Dendritic cell treated with granulocyte-macrophage colony-stimulating factor and Interleukin-4, amounts not matched to agents 40 ng/mL and 50 ng/mL, for 4 days (primary cell): Measurements from ENCODE around the gene CACNA1H.
"Not testable (repeated sequence)": the region's sequence is repeated elsewhere in the genome, so short reads cannot be mapped to it uniquely, and the experiment has no call there.

ENCODE experiments used
- H3K27ac Mint-ChIP-seq: one replicate; pipeline ENCODE4 v1.8.0; 2022; ENCODE audit warnings: mild to moderate bottlenecking, mixed read lengths
- H3K27me3 Mint-ChIP-seq: one replicate; pipeline ENCODE4 v1.8.0; 2022; ENCODE audit warnings: mild to moderate bottlenecking, mixed read lengths
- H3K36me3 Mint-ChIP-seq: one replicate; pipeline ENCODE4 v1.8.0; 2022; ENCODE audit warnings: low read depth, mixed read lengths
- H3K4me1 Mint-ChIP-seq: one replicate; pipeline ENCODE4 v1.8.0; 2022; ENCODE audit warnings: low read depth, mixed read lengths
- H3K4me3 Mint-ChIP-seq: one replicate; pipeline ENCODE4 v1.8.0; 2022; ENCODE audit warnings: mild to moderate bottlenecking, moderate library complexity, mixed read lengths
- H3K9me3 Mint-ChIP-seq: one replicate; pipeline ENCODE4 v1.8.0; 2022; ENCODE audit warnings: mixed read lengths
- intact Hi-C: fragments of 100-400 bp; cut with micrococcal nuclease; formaldehyde crosslinking; loops from one replicate; pipeline ENCODE4 v1.15.0; 2022

CACNA1H gene

DNA sequence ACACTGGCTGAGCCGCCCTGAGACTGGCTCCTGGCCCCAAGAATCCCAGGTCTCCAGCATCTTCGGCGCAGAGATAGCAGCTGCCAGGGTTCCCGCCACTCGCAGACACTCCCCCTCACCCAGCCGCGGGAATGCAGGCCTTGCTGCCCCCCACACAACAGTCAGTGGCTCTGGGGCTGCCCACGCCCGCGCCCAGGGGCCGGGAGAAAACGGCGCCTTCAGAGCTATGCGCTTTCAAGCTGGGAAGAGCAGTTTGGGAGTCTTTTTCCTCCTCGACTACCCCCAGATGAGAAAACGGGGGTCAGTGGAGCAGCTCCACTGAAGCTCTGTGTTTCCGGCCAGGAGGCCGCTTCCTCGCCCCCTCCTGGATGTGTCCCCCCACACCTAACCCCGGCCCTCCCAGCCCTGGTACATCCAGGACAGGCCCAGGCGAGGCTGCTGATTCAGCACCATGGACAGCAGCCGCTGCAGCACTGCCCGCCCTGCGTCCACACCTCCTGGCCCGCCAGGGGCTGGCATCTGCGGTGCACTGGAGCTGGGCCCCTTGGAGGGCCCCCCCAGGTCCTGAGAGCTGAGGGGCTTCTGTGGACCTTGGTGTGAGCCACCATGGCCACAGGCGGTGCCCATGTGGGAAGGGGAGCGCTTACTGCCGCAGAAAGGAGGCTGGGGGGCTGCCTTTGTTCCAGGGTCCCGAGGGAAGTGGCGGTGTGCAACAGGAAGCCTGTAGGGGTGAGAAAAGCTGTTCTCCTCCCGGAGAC is 35.7 kb downstream of the CACNA1H start:
- Mint-ChIP-seq H3K4me3 (no peak overlapping the region), H3K4me1 (no peaks in the 10 kb centered on the region), H3K9me3 (no peaks in the 10 kb centered on the region), H3K27ac (no peak overlapping the region), H3K36me3 (no peaks in the 10 kb centered on the region), H3K27me3 (peaks cover 4% of the 10 kb centered on the region)
- intact Hi-C loops: loop anchor here (10.0 kb wide), 1 partner anchor 484 kb away; the partner anchor contains the start of gene FBXL16

DNA sequence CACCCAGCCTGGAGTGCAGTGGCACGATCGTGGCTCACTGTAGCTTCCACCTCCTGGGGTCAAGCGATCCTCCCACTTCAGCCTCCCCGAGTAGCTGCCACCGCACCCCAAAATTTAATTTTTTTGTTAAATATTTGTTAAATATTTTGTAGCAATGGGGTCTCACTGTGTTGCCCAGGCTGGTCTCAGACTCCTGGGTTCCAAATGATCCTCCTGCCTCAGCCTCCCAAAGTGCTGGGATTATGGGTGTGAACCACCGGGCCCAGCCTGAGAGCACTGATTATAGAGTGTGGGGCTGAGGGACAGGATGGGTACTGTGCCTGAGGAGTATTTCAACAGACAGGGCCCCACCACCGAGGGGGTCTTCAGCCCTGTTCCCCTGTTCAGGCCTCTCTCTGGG is 36.5 kb downstream of the CACNA1H start:
- no peak overlapping the region for H3K27ac Mint-ChIP-seq
- H3K4me1 Mint-ChIP-seq: no peaks in the 10 kb centered on the region
- no peaks in the 10 kb centered on the region for H3K9me3 Mint-ChIP-seq
- intact Hi-C loops: loop anchor here (10.0 kb wide), 1 partner anchor 485 kb away; the partner anchor contains the start of gene FBXL16
- no peaks in the 10 kb centered on the region for H3K36me3 Mint-ChIP-seq
- H3K27me3 Mint-ChIP-seq: peaks cover 4% of the 10 kb centered on the region
- no peak overlapping the region for H3K4me3 Mint-ChIP-seq

DNA sequence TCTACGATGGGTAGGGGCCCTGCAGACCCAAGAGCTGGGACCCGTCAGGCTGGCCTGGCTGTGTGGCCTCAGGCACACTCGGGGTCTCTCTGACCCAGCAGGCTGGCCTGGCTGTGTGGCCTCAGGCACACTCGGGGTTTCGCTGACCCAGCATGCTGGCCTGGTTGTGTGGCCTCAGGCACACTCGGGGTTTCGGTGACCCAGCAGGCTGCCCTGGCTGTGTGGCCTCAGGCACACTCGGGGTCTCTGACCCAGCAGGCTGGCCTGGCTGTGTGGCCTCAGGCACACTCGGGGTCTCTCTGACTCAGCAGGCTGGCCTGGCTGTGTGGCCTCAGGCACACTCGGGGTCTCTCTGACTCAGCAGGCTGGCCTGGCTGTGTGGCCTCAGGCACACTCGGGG is 37.9 kb downstream of the CACNA1H start:
- H3K36me3 Mint-ChIP-seq, H3K4me1 Mint-ChIP-seq, H3K27ac Mint-ChIP-seq, H3K9me3 Mint-ChIP-seq, H3K4me3 Mint-ChIP-seq, intact Hi-C loops, H3K27me3 Mint-ChIP-seq: not testable (repeated sequence)

DNA sequence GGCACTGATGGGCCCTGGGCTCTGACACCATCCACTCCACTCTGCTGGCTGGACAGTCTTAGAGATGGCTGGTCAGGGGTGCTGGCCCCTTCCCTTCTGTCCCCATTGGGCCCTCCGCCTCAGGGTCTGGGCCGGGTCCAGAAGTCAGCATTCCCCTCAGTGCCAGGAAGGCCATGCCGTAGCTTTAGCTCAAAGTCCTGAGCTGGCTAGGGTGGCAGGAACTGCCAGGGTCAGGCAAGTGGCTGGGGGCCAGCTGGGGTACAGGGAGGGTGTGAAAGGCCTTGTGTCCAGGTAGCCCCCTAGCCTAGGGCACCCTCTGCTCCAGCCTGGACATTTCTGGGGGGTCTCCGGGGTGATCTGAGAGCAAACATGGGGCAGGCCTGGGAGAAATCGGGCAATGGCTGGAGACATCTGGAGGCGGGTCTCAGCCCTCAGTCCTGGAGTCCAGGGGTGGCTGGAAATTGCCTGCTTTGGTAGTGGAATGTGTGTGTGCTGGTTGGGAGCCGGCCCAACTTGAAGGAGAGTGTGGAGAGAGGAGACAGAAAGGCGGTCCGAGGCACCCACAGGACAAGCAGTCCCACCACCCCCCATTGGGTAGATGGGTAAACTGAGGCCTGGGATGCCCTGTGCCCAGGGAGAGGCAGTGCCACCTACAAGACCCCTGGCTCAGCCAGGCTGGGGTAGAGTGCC is 39.6 kb downstream of the CACNA1H start:
- no peaks in the 10 kb centered on the region for H3K4me1 Mint-ChIP-seq
- no peak overlapping the region for H3K4me3 Mint-ChIP-seq
- intact Hi-C loops: no loop called here
- no peaks in the 10 kb centered on the region for H3K36me3 Mint-ChIP-seq
- H3K27me3 Mint-ChIP-seq: peaks cover 4% of the 10 kb centered on the region
- no peak overlapping the region for H3K27ac Mint-ChIP-seq
- no peaks in the 10 kb centered on the region for H3K9me3 Mint-ChIP-seq

DNA sequence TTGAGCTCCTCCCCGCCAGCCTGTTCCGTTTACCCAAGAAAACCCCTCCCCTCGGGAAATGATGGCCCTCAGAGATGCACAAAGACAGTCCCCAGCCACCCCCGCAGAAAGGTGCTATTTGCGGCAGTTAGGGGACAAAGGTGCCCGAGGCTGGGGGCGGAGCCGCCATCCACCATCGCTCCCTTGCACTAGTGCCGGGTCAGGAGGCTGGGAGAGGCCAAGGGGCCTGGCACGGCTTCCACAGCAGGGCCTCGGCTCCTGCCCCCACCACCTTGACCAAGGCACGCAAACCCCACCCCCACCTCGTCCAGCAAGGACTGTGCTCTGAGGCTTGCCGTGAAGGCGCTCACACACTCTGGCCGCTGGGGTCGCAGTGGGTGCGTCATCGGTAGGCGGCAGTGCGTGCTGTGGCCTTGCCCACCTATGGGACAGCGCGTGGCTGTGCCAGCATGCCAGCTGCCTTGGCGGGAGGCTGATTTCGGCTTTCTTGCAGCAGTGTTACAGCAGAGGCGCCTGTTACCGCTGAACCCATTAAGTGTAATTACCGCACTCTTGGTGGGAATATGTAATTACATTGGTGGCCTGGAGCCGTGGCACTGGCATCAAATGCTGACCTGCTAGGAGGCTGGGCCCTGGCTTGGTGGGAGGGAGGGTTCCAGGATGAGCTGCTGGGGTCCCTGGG is 40.4 kb downstream of the CACNA1H start:
- intact Hi-C loops: no loop called here
- no peak overlapping the region for H3K27ac Mint-ChIP-seq
- peaks cover 4% of the 10 kb centered on the region for H3K27me3 Mint-ChIP-seq
- no peak overlapping the region for H3K4me3 Mint-ChIP-seq
- H3K4me1 Mint-ChIP-seq: no peaks in the 10 kb centered on the region
- H3K9me3 Mint-ChIP-seq: no peaks in the 10 kb centered on the region
- H3K36me3 Mint-ChIP-seq: no peaks in the 10 kb centered on the region

DNA sequence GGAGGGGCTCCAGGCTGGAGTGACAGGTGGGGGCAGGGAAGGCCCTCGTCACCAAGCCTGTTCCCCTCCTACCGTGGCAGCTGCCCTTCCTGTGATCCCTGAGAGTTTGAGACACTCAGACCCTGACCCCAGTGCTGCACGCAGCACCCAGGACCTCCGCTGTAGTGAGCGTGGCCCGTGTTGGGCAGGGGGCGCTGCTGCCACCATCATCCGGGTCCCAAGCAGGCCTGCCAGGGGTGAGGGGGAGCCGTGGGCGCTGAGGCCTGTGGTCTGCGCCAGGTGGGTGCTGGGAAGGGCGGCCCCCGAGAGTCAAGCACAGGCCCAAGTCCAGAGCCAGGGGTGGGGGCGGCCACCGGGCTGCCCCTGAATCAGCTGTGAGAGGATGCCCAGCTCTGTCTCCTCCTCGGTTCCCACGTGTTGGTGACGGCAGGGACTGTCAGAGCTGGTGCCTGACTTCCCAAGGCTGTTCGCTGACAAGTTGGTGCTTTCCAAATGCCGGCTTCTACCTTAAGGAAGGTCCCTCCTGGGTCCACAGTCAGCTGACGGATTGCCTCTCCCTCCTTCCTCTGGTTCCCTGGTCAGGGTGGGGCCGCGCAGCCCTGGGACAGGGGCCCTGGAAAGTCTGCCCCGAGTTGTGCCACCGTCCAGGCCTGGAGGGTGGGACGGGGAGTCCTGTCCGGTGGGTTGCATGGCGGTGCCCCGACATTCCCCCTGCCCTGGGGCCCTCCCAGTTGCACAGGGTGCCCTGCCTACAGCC is 41.1 kb downstream of the CACNA1H start:
- intact Hi-C loops: no loop called here
- Mint-ChIP-seq H3K9me3 (no peaks in the 10 kb centered on the region), H3K36me3 (no peaks in the 10 kb centered on the region), H3K27ac (no peak overlapping the region), H3K4me1 (no peaks in the 10 kb centered on the region), H3K27me3 (peaks cover 1% of the 10 kb centered on the region), H3K4me3 (no peak overlapping the region)

DNA sequence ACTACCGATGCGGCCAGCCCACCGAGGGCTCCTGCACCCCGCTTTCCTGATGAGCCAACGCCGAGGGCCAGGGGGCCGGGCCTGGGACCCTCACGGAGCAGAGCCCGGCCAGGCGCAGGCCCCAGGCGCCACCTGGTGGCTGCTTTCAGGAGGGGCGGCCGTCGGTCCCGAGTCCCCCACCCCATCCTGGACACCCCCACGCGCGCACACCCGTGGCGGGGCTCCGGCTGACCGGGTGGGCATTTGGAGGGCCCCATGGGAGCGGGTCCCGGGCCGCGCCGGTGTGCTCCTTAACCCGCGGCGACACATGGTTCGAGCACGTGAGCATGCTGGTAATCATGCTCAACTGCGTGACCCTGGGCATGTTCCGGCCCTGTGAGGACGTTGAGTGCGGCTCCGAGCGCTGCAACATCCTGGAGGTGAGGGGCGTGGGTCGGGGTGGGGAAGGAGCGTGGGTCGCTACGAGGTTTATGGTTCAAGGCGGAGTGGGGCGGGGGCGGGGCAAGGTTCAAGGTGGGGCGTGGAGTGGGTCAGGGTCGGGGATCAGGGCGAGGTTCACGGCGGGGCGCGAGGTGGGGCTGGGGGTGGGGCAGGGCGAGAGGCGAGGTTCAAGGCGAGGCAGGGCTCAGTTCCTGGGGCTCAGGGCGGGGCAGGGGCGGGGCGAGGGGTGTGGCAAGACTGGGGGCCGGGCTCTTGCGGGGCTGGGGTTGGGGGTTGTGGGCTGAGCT is 41.9 kb downstream of the CACNA1H start:
- peaks cover 5% of the 10 kb centered on the region for H3K9me3 Mint-ChIP-seq
- H3K36me3 Mint-ChIP-seq: no peaks in the 10 kb centered on the region
- no peak overlapping the region for H3K4me3 Mint-ChIP-seq
- no peaks in the 10 kb centered on the region for H3K4me1 Mint-ChIP-seq
- intact Hi-C loops: no loop called here
- H3K27ac Mint-ChIP-seq: no peak overlapping the region
- H3K27me3 Mint-ChIP-seq: no peaks in the 10 kb centered on the region

DNA sequence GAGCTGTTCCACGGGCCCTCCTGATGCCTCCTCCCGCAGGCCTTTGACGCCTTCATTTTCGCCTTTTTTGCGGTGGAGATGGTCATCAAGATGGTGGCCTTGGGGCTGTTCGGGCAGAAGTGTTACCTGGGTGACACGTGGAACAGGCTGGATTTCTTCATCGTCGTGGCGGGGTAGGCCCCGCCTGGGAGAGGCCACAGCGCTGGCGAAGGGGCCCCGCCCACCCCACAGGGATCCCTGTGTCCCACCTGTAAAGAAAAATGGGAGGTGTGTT is 42.4 kb downstream of the CACNA1H start:
- Mint-ChIP-seq H3K27ac (no peak overlapping the region), H3K4me1 (no peaks in the 10 kb centered on the region), H3K4me3 (no peak overlapping the region), H3K36me3 (no peaks in the 10 kb centered on the region), H3K9me3 (peaks cover 9% of the 10 kb centered on the region), H3K27me3 (no peaks in the 10 kb centered on the region)
- intact Hi-C loops: no loop called here

DNA sequence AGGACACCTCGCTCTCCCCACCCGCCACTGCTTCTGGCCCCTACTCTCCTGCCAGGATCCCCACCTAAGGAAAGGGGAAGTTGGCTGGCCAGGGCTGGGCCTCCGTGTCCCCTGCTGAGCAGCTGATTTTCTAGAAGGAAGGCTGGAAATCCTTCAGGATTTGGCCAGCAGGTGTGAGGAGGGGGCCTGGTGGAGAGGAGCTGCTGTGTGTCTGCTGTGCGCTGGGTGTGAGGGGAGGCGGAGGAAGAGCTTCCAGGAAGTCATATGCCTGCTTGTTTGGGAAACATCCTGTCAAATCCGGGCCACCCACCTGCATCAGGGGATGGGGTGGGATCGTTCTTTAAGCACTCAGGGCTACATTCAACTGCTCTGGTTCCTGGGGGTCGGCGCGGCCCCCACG is 43.6 kb downstream of the CACNA1H start:
- Mint-ChIP-seq H3K36me3 (no peaks in the 10 kb centered on the region), H3K27ac (no peak overlapping the region), H3K9me3 (peaks cover 9% of the 10 kb centered on the region), H3K4me1 (no peaks in the 10 kb centered on the region), H3K4me3 (no peak overlapping the region), H3K27me3 (no peaks in the 10 kb centered on the region)
- intact Hi-C loops: no loop called here

DNA sequence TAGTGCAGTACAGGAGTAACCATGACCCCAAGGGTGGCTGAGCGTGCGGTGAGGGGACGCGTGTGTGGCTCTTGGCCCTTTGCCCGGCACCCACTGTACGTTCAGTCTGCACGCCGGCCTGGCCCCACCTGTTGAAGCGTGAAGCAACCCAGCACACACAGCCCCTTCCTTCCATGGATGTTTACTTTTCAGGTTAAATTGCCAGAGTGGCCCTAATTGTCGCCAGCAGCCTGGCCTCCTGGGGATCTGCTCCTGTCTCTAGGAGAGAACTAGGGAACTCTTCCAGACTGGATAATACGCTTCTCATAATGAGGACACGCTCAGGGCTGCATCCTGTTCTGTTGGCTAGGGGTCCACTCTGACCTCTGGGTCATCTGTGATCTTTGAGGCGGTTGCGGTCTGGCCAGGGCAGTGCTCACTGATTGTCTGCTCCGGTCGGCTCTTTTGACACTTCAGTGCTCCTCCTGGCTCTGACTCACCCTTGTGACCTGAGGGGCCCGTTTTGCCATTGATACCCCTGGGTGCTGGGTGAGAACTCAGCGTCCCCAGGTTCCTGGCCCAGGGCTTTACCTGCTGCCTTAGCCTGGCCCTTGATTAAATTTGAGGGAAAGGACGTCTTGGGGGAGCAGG is 44.4 kb downstream of the CACNA1H start:
- H3K4me1 Mint-ChIP-seq: no peaks in the 10 kb centered on the region
- intact Hi-C loops: no loop called here
- H3K9me3 Mint-ChIP-seq: peaks cover 9% of the 10 kb centered on the region
- no peak overlapping the region for H3K27ac Mint-ChIP-seq
- no peaks in the 10 kb centered on the region for H3K27me3 Mint-ChIP-seq
- no peaks in the 10 kb centered on the region for H3K36me3 Mint-ChIP-seq
- no peak overlapping the region for H3K4me3 Mint-ChIP-seq

DNA sequence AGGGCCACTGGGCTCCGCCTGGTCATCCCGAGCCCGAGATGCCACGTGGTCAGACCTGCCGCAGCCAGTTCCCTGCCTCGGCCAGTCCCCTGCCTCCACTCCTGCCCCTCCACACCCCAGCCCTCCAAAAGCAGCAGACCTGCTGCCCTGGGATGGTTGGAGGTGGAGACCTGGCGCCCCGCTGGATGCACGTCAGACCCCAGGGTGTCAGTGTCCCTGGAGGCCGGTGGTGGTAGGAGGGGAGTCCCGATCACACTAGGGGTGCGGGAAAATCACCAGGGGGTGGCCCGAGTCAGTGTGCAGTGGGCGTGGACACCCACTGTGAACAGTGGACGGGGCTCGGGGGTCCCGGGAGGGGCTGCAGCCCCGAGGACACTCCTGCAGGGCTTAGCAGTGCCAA is 45.3 kb downstream of the CACNA1H start:
- Mint-ChIP-seq H3K36me3 (no peaks in the 10 kb centered on the region), H3K9me3 (peaks cover 9% of the 10 kb centered on the region), H3K4me3 (no peak overlapping the region), H3K27ac (no peak overlapping the region), H3K4me1 (no peaks in the 10 kb centered on the region), H3K27me3 (no peaks in the 10 kb centered on the region)
- intact Hi-C loops: no loop called here

DNA sequence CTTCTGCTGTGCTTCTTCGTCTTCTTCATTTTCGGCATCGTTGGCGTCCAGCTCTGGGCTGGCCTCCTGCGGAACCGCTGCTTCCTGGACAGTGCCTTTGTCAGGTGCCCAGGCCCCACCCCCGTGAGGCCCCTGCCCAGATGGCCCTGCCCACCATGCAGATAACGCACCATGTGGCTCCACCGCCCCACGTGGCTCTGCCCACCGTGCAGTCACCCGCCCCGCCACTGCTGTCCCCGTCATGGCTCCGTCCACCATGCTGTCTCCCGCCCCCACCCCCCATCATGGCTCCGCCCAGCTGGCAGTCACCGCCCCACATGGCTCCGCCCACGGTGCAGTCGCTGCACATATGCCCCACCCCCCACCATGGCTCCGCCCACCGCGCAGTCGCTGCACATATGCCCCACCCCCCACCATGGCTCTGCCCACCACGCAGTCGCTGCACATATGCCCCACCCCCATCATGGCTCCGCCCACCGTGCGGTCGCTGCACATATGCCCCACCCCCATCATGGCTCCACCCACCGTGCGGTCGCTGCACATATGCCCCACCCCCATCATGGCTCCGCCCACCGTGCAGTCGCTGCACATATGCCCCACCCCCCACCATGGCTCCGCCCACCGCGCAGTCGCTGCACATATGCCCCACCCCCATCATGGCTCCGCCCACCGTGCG is 45.9 kb downstream of the CACNA1H start:
- H3K27me3 Mint-ChIP-seq, intact Hi-C loops, H3K4me1 Mint-ChIP-seq, H3K36me3 Mint-ChIP-seq, H3K9me3 Mint-ChIP-seq, H3K4me3 Mint-ChIP-seq, H3K27ac Mint-ChIP-seq: not testable (repeated sequence)
